HG03558 (cell line): ENCODE measurements around the gene KCTD20.
"Not testable (repeated sequence)": the region's sequence is repeated elsewhere in the genome, so short reads cannot be mapped to it uniquely, and the experiment has no call there.

Source experiments
- ATAC-seq: cut with Tn5 transposase; IDR thresholded peaks from one replicate; pipeline ENCODE4 v1.9.1; 2021; ENCODE audit warnings: moderate number of reproducible peaks; ENCODE audit not compliant: unreplicated experiment; ENCODE audit errors: extremely low read depth

The KCTD20 gene

DNA sequence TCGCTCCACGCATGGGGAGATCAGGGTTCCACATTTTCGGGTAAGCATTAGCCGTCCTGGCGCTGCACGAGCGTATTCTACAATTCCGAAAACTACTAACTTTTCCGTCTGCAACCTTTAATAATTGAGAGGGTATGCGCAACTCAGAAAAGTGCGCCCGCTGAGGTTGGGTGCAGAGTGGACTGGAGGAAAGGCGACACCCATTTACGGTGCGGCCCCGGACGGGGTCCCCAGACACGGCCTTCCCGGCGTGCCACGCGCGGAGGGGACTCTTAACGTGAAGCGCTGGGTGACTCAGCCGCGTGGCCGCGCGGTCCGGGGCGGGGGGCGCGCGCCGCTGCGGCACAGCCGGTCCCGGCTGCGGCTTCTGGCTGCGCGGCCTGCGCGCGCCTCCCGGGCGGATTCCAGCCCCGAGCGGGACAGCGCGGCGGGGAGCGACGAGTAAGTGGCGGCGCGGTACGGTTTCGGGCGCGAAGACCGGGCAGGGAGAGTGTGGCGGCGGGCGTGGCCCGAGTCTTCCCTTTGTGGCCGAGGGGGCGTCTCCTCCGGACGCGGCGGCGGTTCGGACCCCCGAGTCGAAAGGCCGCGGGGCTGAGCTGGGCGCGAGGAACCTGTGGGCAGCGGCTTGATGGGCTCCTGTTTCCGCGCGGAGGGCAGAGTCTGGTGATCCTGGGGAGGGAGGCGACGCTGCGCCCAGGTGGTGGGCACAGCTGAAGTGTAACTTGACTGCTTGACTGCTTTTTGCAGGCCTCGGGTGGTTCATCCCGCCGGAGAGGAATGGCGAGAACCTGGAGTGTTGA, at the start of gene KCTD20, which contains the start of gene PXT1:
Gene KCTD20 (plus strand): TSS at position 330 of the 800 bp plus-strand sequence. CDS start 27,098 bp downstream, outside the sequence.
Gene PXT1 (minus strand): TSS at position 184 of the 800 bp plus-strand sequence. CDS start 16,772 bp downstream, outside the sequence.
- ATAC-seq = no peak

- no peak for ATAC-seq
These were observed 42.8 kb upstream of the KCTD20 start for GRCh38 chr6:36399970-36400369.

GRCh38 chr6:36402481-36402880, 40.3 kb upstream of the KCTD20 start:
- no peak for ATAC-seq

DNA sequence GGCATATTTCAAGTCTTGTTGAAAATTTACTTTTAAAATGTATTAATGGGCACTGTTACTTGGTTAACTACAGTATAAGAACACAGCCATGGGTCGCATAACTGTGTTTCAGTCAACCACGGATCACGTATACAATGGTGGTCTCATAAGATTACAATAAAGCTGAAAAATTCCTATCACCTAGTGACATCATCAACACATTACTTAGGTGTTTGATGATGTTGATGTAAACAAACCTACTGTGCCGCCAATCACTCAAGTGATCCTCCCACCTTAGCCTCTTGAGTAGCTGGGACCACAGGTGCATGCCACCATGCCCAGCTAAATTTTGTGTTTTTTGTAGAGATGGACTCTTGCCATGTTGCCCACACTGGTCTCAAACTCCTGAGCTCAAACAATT, 38.6 kb upstream of the KCTD20 start:
- ATAC-seq = no peak

GRCh38 chr6:36409718-36410117, 33.1 kb upstream of the KCTD20 start:
- not testable (repeated sequence) for ATAC-seq

DNA sequence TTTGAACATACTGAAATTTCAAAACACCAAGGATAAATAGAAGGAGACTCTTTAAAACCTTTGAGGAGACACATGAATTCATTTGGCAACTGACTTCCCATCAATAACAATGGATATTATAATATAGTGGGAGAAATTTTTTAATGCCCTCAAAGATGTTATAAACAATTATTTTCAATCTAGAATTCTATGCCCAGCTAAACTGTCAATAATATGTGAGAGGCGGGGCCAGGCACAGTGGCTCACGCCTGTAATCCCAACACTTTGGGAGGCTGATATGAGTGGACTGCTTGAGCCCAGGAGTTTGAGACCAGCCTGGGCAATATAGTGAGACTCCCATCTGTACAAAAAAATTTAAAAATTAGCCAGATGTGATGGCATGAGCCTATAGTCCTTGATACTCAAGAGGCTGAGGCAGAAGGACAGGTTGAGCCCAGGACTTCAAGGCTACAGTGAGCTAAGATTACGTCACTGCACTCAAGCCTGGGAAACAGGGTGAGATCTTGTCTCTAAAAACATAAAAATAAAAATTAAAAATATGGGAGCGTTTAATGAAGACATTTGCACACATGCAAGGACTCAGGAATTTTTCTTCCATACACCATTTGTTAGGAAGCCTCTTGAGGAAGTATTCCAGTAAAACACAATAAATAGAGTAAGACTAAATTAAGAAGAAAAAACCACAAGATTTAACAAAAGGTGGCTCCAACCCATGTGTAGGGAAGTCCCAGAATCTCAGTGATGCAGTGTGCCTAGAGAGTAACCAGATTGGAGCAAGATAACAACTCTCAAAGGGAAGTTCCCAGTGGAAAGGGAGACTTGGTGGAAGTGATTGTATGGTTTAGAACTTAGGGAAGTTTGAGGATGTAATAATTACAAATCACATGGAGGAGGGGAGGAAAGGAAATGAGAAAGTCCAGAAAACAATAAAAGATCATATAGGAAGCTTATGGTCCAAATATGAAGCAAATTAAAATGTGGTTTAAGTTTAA, 29.0 kb upstream of the KCTD20 start:
- ATAC-seq = no peak

GRCh38 chr6:36414481-36414880, 28.3 kb upstream of the KCTD20 start:
- no peak for ATAC-seq

DNA sequence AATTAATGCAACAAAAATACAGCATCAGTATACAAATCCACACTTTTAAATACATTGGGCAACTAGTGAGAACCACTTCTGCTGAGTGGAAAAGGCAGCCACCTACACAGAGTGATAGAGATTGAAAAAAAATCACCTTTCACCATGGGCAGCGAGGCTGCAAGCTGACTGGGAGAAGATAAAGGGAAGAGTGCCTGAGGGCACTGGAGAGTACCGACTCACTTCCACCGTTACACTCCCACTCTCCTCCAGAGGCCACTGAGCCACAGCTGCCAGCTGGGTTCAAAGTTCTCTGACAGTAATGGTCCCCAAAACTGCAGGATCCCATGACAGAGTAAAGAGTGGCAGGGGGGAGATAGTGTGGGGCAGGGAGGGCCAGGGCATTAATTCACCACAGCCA, 24.2 kb upstream of the KCTD20 start:
- no peak for ATAC-seq

DNA sequence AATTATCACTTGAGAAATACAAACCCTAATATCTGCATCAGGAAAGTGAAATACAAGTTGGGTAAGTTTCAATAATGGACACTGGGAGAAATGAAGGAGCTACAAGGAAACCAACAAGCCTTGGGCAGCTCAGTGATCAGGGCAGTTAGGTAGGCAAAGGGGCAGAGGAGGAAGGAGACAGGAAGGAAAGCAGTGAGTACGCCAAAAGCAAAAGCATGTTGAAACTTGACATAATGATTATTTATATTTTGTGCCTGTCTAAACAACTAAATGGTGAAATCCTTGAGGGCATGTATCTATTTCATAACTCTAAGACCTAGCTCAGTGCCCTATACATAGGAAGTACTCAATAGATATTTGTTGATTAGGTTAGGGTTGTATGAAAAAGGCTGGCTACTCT, 23.5 kb upstream of the KCTD20 start:
- no peak for ATAC-seq

DNA sequence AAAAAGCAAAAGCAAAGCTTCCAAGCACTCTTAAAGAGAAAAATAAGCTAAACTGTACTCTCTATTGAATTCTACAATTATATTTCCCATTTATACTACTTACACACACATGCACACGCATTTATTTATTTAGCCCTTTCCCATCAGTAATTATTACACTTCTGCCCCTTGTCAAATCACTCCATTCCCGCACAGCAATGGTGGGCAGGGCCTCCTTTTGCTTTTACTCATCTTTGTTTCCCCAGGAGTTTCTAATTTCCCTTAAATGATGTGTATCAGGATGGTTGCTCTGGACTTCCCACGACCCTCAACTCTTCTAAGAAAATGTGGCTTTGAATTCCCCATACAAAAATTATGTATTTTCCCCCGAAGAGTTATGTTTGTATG, 20.1 kb upstream of the KCTD20 start:
- no peak for ATAC-seq

GRCh38 chr6:36423101-36423824, 19.5 kb upstream of the KCTD20 start:
- ATAC-seq = peak; percentile 63

GRCh38 chr6:36426622-36427021, 16.2 kb upstream of the KCTD20 start:
- no peak for ATAC-seq

GRCh38 chr6:36428911-36429310, 13.9 kb upstream of the KCTD20 start:
- no peak for ATAC-seq

DNA sequence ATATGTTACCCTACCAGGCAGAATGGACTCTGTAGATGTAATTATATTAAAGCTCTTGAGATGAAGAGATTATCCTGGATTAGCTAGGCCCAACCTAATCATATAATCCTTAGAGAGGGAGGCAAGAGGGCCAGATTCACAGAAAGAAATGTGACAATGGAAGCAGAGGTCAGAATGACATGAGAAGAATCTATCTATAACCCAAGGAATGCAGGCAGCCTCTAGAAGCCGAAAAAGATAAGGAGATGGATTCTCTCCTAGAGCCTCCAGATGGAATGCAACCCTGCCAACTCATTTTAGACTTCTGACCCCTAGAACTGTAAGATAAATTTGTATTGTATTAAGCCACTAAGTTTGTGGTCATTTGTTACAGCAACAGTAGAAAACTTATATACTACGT, 12.4 kb upstream of the KCTD20 start:
- no peak for ATAC-seq

DNA sequence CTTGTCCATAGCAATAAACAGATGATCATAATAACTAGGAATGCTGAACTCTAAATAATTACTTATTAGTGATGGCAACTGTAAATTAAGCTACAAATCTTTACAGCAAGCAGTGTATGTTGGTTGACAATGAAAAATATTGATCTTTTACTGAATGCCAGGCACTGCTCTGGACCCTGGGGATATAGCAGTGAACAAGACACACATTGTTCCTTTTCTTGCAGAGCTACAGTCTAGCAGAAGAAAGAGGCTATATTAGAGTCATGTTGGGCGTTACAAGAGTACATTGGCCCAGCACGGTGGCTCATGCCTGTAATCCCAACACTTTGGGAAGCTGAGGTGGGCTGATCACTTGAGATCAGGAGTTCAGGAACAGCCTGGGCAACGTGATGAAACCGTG, 11.6 kb upstream of the KCTD20 start:
- no peak for ATAC-seq

GRCh38 chr6:36432151-36432671, 10.6 kb upstream of the KCTD20 start:
- no peak for ATAC-seq

- no peak for ATAC-seq
These were observed 6.3 kb upstream of the KCTD20 start for GRCh38 chr6:36436466-36436865.

DNA sequence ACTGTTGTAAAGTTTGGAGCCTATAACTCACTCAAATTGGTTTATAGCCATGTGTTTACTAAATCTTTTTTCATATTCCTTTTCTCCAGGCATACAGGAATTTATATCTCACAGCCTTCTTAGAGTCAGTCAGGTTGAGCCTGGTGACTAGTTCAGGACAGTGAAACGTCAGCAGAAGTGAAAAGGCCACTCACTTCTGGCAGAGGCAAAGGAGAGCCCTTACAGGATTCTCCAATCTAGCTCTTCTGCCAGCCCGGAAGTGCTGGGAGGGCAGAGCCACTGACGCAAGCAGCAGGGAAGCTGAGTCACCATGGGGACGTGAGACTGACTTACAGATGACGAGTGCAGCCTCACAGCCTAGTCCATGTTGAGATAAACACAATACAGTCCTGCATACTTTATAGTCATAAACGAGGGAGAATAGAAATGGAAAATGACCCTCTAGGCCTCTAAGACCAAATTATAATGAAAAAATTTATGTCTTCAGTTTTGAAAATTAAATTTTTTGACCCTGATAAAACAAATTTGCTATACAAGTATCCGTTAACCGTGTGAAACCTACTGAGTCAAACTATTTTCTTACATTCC, 1.4 kb upstream of the KCTD20 start:
- no peak for ATAC-seq

GRCh38 chr6:36442103-36442670, 613 bp upstream of the KCTD20 start:
- ATAC-seq = no peak
